Activated naive CD8-positive, alpha-beta T cell treated with anti-CD3 and anti-CD28 coated beads for 36 hours (primary cell): Measurements from ENCODE around the gene WDR11. TPM values are rescaled to one million over a fixed set of nuclear protein-coding genes. Genes with fewer than 3 reads are reported as not detected.

Experiments
- DNase-seq: peaks from one replicate; pipeline ENCODE4 v3.0.0; 2021
- H3K27ac Mint-ChIP-seq: one replicate; pipeline ENCODE4 v1.8.0; 2022; ENCODE audit warnings: mild to moderate bottlenecking, moderate library complexity, mixed read lengths
- H3K27me3 Mint-ChIP-seq: one replicate; pipeline ENCODE4 v1.8.0; 2022; ENCODE audit warnings: mild to moderate bottlenecking, mixed read lengths
- H3K36me3 Mint-ChIP-seq: one replicate; pipeline ENCODE4 v1.8.0; 2021; ENCODE audit warnings: mild to moderate bottlenecking, mixed read lengths
- H3K4me1 Mint-ChIP-seq: one replicate; pipeline ENCODE4 v1.8.0; 2021; ENCODE audit warnings: mixed read lengths
- H3K4me3 Mint-ChIP-seq: one replicate; pipeline ENCODE4 v1.8.0; 2022; ENCODE audit warnings: mild to moderate bottlenecking, moderate library complexity, mixed read lengths
- H3K9me3 Mint-ChIP-seq: one replicate; pipeline ENCODE4 v1.8.0; 2022; ENCODE audit warnings: mixed read lengths
- total RNA-seq, 2 experiments: library from RNA; stranded (reverse); gene quantifications; one replicate each; pipeline ENCODE4 v1.2.3, GENCODE V29; 2021

WDR11 gene, protein sequence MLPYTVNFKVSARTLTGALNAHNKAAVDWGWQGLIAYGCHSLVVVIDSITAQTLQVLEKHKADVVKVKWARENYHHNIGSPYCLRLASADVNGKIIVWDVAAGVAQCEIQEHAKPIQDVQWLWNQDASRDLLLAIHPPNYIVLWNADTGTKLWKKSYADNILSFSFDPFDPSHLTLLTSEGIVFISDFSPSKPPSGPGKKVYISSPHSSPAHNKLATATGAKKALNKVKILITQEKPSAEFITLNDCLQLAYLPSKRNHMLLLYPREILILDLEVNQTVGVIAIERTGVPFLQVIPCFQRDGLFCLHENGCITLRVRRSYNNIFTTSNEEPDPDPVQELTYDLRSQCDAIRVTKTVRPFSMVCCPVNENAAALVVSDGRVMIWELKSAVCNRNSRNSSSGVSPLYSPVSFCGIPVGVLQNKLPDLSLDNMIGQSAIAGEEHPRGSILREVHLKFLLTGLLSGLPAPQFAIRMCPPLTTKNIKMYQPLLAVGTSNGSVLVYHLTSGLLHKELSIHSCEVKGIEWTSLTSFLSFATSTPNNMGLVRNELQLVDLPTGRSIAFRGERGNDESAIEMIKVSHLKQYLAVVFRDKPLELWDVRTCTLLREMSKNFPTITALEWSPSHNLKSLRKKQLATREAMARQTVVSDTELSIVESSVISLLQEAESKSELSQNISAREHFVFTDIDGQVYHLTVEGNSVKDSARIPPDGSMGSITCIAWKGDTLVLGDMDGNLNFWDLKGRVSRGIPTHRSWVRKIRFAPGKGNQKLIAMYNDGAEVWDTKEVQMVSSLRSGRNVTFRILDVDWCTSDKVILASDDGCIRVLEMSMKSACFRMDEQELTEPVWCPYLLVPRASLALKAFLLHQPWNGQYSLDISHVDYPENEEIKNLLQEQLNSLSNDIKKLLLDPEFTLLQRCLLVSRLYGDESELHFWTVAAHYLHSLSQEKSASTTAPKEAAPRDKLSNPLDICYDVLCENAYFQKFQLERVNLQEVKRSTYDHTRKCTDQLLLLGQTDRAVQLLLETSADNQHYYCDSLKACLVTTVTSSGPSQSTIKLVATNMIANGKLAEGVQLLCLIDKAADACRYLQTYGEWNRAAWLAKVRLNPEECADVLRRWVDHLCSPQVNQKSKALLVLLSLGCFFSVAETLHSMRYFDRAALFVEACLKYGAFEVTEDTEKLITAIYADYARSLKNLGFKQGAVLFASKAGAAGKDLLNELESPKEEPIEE
- 10 to 100 TPM; 34.4 to 34.5 TPM for total RNA-seq

GRCh38 chr10:120850911-120851865 lies at the start of gene WDR11:
Gene WDR11 (plus strand): TSS chr10:120851362. CDS start chr10:120851421, 59 bp downstream.
- peak within 1 kb of the TSS; percentile 92 for H3K27ac Mint-ChIP-seq
- H3K27me3 Mint-ChIP-seq = no peaks in the 10 kb centered on the region
- DNase-seq = peak; percentile 75
- no peaks in the 10 kb centered on the region for H3K9me3 Mint-ChIP-seq
- peaks cover 26% of the 10 kb centered on the region for H3K36me3 Mint-ChIP-seq
- peak within 1 kb of the TSS; percentile 96 for H3K4me3 Mint-ChIP-seq
- H3K4me1 Mint-ChIP-seq = peaks cover 33% of the 10 kb centered on the region

DNA sequence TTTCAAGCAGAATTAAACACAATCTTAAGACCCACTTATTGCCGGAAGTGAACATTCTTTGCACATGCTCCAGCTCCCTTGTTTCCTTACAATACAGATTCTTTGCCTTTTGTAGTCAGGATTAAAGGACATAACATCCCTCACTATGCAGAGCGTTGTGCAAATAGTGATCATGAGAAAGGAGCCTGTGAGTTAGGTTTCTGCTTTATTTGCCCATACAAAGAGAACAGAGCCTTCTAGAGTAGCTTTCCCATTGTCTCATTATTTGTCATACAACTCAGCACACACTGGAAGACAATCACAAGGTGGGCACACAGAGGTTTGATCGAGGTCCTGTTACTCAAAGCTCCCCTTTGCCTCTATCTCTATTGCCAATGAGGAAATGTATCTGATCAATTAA lies 48.2 kb upstream of the WDR11 start:
- DNase-seq = no peak
- no peak overlapping the region for H3K4me3 Mint-ChIP-seq

DNA sequence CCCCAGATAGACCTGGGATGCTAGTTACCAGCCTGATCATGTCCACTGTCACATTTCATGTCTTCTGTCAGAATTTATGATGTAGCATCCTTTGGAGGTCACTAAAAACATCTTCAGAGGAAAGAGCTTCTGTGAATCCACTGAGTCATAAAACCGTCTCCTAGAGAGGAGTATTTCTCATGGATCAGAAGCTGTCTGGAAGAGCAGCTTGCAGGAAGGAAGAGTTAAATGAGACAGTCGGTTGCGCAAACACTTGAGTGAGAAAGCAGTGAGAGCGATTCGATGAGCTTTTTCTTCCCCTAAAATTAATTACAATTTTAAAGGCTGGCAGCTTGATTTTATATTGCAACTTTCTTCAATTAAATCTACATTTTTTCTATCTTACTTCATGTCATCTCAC lies 47.2 kb upstream of the WDR11 start:
- Mint-ChIP-seq H3K27ac (no peak overlapping the region), H3K4me1 (no peaks in the 10 kb centered on the region), H3K27me3 (no peaks in the 10 kb centered on the region), H3K36me3 (no peaks in the 10 kb centered on the region), H3K9me3 (no peaks in the 10 kb centered on the region), H3K4me3 (no peak overlapping the region)
- DNase-seq = no peak

More for the DNA sequence above, 48.2 kb upstream of the WDR11 start:
- H3K36me3 Mint-ChIP-seq = no peaks in the 10 kb centered on the region
- H3K27me3 Mint-ChIP-seq = no peaks in the 10 kb centered on the region
- no peaks in the 10 kb centered on the region for H3K4me1 Mint-ChIP-seq
- no peaks in the 10 kb centered on the region for H3K9me3 Mint-ChIP-seq
- no peak overlapping the region for H3K27ac Mint-ChIP-seq

- Mint-ChIP-seq H3K4me1 (no peaks in the 10 kb centered on the region), H3K27ac (no peak overlapping the region), H3K27me3 (no peaks in the 10 kb centered on the region), H3K9me3 (no peaks in the 10 kb centered on the region), H3K36me3 (no peaks in the 10 kb centered on the region), H3K4me3 (no peak overlapping the region)
- no peak for DNase-seq
Observed at GRCh38 chr10:120805014-120805812, 45.9 kb upstream of the WDR11 start.

- DNase-seq = no peak
- Mint-ChIP-seq H3K4me1 (no peaks in the 10 kb centered on the region), H3K9me3 (no peaks in the 10 kb centered on the region), H3K4me3 (no peak overlapping the region), H3K36me3 (no peaks in the 10 kb centered on the region), H3K27ac (no peak overlapping the region), H3K27me3 (peaks cover 4% of the 10 kb centered on the region)
Observed at GRCh38 chr10:120806081-120806480, 45.1 kb upstream of the WDR11 start.

GRCh38 chr10:120810298-120810697 lies 40.9 kb upstream of the WDR11 start:
- H3K4me3 Mint-ChIP-seq = no peak overlapping the region
- H3K9me3 Mint-ChIP-seq = no peaks in the 10 kb centered on the region
- H3K27ac Mint-ChIP-seq = no peak overlapping the region
- no peaks in the 10 kb centered on the region for H3K4me1 Mint-ChIP-seq
- DNase-seq = no peak
- H3K36me3 Mint-ChIP-seq = no peaks in the 10 kb centered on the region
- H3K27me3 Mint-ChIP-seq = peaks cover 9% of the 10 kb centered on the region

DNA sequence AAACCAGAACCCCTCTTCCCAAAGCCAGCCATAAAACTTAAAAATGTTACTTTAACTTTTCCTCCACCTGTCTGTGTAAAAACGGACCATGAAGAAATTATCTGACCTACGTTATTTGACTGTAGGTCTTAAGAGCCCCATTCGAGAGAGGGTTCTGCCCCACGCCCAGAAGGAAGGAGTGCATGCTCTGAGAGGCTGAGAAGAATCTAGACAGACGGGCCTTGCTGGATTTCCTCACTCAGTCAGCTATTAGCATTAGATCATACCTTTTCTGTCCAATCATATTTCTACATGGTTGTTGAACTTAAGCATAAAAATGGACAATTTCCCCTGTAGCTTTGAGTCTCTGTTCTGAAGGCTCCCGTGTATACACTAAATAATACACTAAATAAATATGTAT lies 38.1 kb upstream of the WDR11 start:
- Mint-ChIP-seq H3K9me3 (no peaks in the 10 kb centered on the region), H3K27me3 (peaks cover 18% of the 10 kb centered on the region), H3K27ac (no peak overlapping the region), H3K36me3 (no peaks in the 10 kb centered on the region), H3K4me3 (no peak overlapping the region), H3K4me1 (no peaks in the 10 kb centered on the region)
- no peak for DNase-seq

DNA sequence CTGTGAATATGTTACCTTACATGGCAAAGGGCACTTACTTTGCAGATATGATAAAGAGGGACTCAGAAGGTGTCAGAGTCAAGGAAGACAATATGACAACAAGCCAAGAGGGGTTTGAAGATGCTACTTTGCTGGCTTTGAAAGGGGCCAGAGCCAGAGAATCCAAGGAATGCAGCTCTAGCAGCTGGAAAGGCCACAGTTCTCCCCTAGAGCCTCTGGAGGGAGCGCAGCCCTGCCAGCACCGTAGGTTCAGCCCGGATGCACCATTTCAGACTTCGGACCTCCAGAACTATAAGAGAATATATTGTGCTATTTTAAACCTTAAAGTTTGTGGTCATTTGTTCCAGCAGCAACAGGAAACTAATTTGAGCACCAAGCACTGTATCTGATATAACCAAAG lies 32.9 kb upstream of the WDR11 start:
- Mint-ChIP-seq H3K27ac (no peak overlapping the region), H3K9me3 (no peaks in the 10 kb centered on the region), H3K27me3 (peaks cover 18% of the 10 kb centered on the region), H3K4me1 (no peaks in the 10 kb centered on the region), H3K36me3 (no peaks in the 10 kb centered on the region), H3K4me3 (no peak overlapping the region)
- no peak for DNase-seq

GRCh38 chr10:120819366-120819765 lies 31.8 kb upstream of the WDR11 start:
- Mint-ChIP-seq H3K4me1 (no peaks in the 10 kb centered on the region), H3K27ac (no peak overlapping the region), H3K9me3 (no peaks in the 10 kb centered on the region), H3K4me3 (no peak overlapping the region), H3K27me3 (peaks cover 25% of the 10 kb centered on the region), H3K36me3 (no peaks in the 10 kb centered on the region)
- DNase-seq = no peak

GRCh38 chr10:120823266-120823665 lies 27.9 kb upstream of the WDR11 start:
- Mint-ChIP-seq H3K36me3 (no peaks in the 10 kb centered on the region), H3K27me3 (peaks cover 13% of the 10 kb centered on the region)

DNA sequence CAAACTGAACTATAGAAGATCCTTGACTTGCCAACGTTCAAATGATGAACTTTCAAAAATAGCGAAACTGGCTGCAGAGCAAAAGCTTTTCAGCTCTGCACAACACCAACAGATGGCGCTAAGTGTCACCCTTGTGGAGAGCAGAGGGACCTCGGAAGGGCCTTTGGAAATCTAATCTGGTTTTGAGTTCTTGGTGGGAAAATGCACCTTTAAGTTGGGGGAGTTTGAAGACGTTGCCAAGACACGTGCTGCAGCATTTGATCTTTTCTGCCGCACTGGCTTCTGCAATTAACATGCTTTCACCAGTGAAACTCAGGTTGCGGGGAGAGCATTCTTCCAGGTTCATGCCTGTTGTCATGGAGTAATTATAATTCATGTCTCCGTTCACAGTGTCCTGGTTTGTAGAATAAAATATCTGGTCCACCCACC lies 26.3 kb upstream of the WDR11 start:
- Mint-ChIP-seq H3K4me1 (no peaks in the 10 kb centered on the region), H3K27me3 (peaks cover 7% of the 10 kb centered on the region), H3K36me3 (no peaks in the 10 kb centered on the region), H3K4me3 (no peak overlapping the region), H3K27ac (no peak overlapping the region), H3K9me3 (no peaks in the 10 kb centered on the region)
- DNase-seq = peak; percentile 12

More at GRCh38 chr10:120823266-120823665, 27.9 kb upstream of the WDR11 start:
- DNase-seq = no peak
- Mint-ChIP-seq H3K27ac (no peak overlapping the region), H3K9me3 (no peaks in the 10 kb centered on the region), H3K4me3 (no peak overlapping the region), H3K4me1 (no peaks in the 10 kb centered on the region)

DNA sequence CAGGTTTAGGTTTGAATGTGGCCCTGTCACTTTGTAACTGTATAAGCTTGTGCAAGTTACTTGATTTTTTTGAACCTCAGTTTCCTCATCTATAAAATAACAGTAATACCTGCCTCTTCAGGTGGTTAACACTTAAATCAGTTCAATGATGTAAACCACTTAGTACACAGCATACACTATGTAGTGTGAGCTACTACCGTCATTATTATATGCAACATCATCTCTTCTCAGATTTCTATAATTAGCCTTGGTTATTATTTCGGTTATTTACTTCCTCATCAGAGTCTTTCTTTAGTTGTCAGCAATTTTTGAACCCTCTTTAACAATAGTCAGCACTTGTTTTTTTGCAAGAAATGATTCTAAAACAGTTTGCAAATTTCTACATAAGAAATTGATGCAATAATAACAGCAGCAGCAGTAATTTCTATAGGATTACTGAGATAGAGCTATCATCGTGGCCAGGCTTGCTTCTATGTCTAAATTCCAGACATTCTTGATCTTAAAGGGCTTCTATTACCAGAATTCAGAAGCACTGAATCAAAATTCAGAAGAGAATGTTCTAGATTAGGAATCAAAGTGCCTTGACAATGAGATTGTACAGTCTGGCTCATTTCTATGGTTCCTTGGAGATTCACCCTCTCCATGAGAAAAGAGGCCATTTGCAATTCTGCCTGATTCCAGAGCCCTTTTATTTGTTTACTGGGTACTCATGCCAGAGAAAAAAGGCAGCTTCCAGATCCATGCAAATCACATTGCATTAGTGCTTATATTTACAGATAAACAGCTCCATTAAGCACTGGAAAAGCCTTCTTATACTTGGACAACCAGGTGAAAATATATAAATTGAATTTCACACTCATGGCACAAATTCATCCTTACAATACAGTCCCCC lies 25.0 kb upstream of the WDR11 start:
- Mint-ChIP-seq H3K9me3 (no peaks in the 10 kb centered on the region), H3K27me3 (peaks cover 7% of the 10 kb centered on the region), H3K4me3 (no peak overlapping the region), H3K4me1 (no peaks in the 10 kb centered on the region), H3K27ac (no peak overlapping the region), H3K36me3 (no peaks in the 10 kb centered on the region)
- no peak for DNase-seq
